Neural crest cell (in vitro differentiated cells): Measurements from ENCODE around the gene GRIK2. TPM values are rescaled to one million over a fixed set of nuclear protein-coding genes. Genes with fewer than 3 reads are reported as not detected.

ENCODE experiments used
- DNase-seq: peaks from one replicate; pipeline ENCODE4 v3.0.0; 2021; ENCODE audit warnings: low read depth, mixed read lengths, low spot score
- H3K27ac Mint-ChIP-seq: one replicate; pipeline ENCODE4 v1.8.0; 2021; ENCODE audit warnings: mild to moderate bottlenecking, mixed read lengths; ENCODE audit not compliant: unreplicated experiment
- H3K27me3 Mint-ChIP-seq: 2 replicates; pipeline ENCODE4 v1.8.0; 2021; ENCODE audit warnings: low read depth, mild to moderate bottlenecking, mixed read lengths
- H3K36me3 Mint-ChIP-seq: 2 replicates; pipeline ENCODE4 v1.8.0; 2021; ENCODE audit warnings: low read depth, mild to moderate bottlenecking, mixed read lengths
- H3K4me1 Mint-ChIP-seq: 2 replicates; pipeline ENCODE4 v1.8.0; 2021; ENCODE audit warnings: mixed read lengths
- H3K4me3 Mint-ChIP-seq: one replicate; pipeline ENCODE4 v1.8.0; 2021; ENCODE audit warnings: mild to moderate bottlenecking, mixed read lengths
- H3K9me3 Mint-ChIP-seq: 2 replicates; pipeline ENCODE4 v1.8.0; 2021; ENCODE audit warnings: mixed read lengths
- total RNA-seq: library from RNA; stranded (reverse); gene quantifications from 2 replicates; pipeline ENCODE4 v1.2.1, GENCODE V29; 2021
- TF ChIP-seq, protein P1 (sequence below): fragments of 200-600 bp; sonication (generic); conservative IDR thresholded peaks from 2 replicates; pipeline ENCODE4 v1.5.0; 2021; ENCODE audit warnings: antibody characterized with exemption, mild to moderate bottlenecking

Gene GRIK2
- total RNA-seq, 1 donor from 2014 or later, result 10.5 TPM

- Mint-ChIP-seq H3K36me3 (no peaks in the 10 kb centered on the region), H3K4me3 (no peak overlapping the region), H3K9me3 (no peaks in the 10 kb centered on the region), H3K27ac (no peak overlapping the region), H3K4me1 (peaks cover 9% of the 10 kb centered on the region), H3K27me3 (no peaks in the 10 kb centered on the region)
- TF ChIP-seq, protein P1, sequence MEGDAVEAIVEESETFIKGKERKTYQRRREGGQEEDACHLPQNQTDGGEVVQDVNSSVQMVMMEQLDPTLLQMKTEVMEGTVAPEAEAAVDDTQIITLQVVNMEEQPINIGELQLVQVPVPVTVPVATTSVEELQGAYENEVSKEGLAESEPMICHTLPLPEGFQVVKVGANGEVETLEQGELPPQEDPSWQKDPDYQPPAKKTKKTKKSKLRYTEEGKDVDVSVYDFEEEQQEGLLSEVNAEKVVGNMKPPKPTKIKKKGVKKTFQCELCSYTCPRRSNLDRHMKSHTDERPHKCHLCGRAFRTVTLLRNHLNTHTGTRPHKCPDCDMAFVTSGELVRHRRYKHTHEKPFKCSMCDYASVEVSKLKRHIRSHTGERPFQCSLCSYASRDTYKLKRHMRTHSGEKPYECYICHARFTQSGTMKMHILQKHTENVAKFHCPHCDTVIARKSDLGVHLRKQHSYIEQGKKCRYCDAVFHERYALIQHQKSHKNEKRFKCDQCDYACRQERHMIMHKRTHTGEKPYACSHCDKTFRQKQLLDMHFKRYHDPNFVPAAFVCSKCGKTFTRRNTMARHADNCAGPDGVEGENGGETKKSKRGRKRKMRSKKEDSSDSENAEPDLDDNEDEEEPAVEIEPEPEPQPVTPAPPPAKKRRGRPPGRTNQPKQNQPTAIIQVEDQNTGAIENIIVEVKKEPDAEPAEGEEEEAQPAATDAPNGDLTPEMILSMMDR, result no peak
- DNase-seq, result no peak
Observed at GRCh38 chr6:101887532-101887931, 494.0 kb downstream of the GRIK2 start.

- Mint-ChIP-seq H3K36me3 (no peaks in the 10 kb centered on the region), H3K27me3 (no peaks in the 10 kb centered on the region), H3K4me1 (peaks cover 10% of the 10 kb centered on the region), H3K27ac (no peak overlapping the region), H3K9me3 (no peaks in the 10 kb centered on the region), H3K4me3 (no peak overlapping the region)
- TF ChIP-seq, protein P1, result no peak
- no peak for DNase-seq
Observed at GRCh38 chr6:101907356-101908217, 514.1 kb downstream of the GRIK2 start.

- no peak for DNase-seq
- H3K36me3 Mint-ChIP-seq, result no peaks in the 10 kb centered on the region
- peaks cover 10% of the 10 kb centered on the region for H3K4me1 Mint-ChIP-seq
- H3K4me3 Mint-ChIP-seq, result no peak overlapping the region
- H3K9me3 Mint-ChIP-seq, result no peaks in the 10 kb centered on the region
- no peak overlapping the region for H3K27ac Mint-ChIP-seq
- TF ChIP-seq, protein P1, result no peak
- H3K27me3 Mint-ChIP-seq, result no peaks in the 10 kb centered on the region
Observed at GRCh38 chr6:101909366-101909765, 515.9 kb downstream of the GRIK2 start.

DNA sequence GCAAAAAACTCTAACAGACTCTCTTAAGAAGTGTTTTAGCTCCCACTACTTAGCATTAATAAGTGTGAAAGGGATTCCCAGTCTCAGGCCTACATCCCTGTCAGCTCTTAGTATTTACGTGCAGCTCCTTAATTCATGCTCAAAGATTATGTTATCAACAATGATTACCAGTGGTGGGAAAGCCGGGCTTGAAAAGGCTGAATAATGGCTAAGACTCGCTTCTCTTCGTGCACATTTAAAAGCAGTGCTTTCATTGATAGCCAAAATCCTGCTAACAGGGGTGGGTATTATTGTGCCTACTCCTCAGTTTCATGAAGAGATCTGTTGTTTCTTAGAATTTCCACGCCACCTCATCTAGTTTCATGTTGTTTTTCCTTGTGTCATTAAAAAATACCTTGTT lies 518.8 kb downstream of the GRIK2 start:
- H3K27me3 Mint-ChIP-seq, result no peaks in the 10 kb centered on the region
- DNase-seq, result no peak
- no peak overlapping the region for H3K4me3 Mint-ChIP-seq
- H3K36me3 Mint-ChIP-seq, result no peaks in the 10 kb centered on the region
- peaks cover 10% of the 10 kb centered on the region for H3K4me1 Mint-ChIP-seq
- TF ChIP-seq, protein P1, result no peak
- peak overlapping the region; percentile 43 for H3K27ac Mint-ChIP-seq
- H3K9me3 Mint-ChIP-seq, result no peaks in the 10 kb centered on the region

DNA sequence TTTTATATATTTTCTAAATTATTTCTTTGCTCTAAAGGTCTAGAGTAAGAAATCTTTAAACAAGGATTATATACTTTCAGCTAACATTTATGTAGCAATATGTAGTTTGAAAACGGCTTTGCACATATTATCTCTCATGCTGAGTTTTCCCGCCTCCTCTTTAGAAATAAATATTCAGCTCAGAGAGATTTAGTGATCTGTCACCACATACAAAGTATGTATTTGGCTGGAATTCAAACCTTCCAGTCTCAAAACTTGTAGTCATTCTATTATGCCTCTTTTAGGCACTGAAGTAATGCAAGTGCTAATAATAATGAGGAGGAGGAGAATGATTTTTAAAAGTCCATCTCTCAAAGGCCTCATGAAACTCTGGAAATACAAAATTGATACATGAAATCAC lies 525.0 kb downstream of the GRIK2 start:
- no peak for DNase-seq
- Mint-ChIP-seq H3K4me1 (no peaks in the 10 kb centered on the region), H3K9me3 (no peaks in the 10 kb centered on the region), H3K4me3 (no peak overlapping the region), H3K27me3 (no peaks in the 10 kb centered on the region), H3K36me3 (no peaks in the 10 kb centered on the region), H3K27ac (no peak overlapping the region)
- TF ChIP-seq, protein P1, result no peak
